Inflammatory macrophage treated with lipopolysaccharide for 4 hours (primary cell): ENCODE measurements around the gene PAAF1.
A peak's percentile ranks its signal among the peaks of the same experiment; 100 is the strongest.
"Not testable (repeated sequence)": the region's sequence is repeated elsewhere in the genome, so short reads cannot be mapped to it uniquely, and the experiment has no call there.

ENCODE experiments used
- DNase-seq: peaks from one replicate; pipeline ENCODE4 v3.0.0-alpha.2; 2020

Gene PAAF1

GRCh38 chr11:73876424-73877310 is at the start of gene PAAF1, which contains the start of gene COA4:
Gene PAAF1 (plus strand): TSS chr11:73876999. CDS start chr11:73877022, 23 bp downstream.
Gene COA4 (minus strand): TSS chr11:73876846. CDS start chr11:73873378, 3,468 bp downstream.
- DNase-seq: peak; percentile 96

- no peak for DNase-seq
Measured at GRCh38 chr11:73830261-73830660, 46.5 kb upstream of the PAAF1 start.

- no peak for DNase-seq
Measured at GRCh38 chr11:73833067-73833466, 43.7 kb upstream of the PAAF1 start.

- DNase-seq: no peak
Measured at GRCh38 chr11:73838443-73839122, 38.2 kb upstream of the PAAF1 start.

GRCh38 chr11:73839123-73839457 is 37.7 kb upstream of the PAAF1 start:
- DNase-seq: no peak

- no peak for DNase-seq
Measured at GRCh38 chr11:73851046-73851764, 25.6 kb upstream of the PAAF1 start.

GRCh38 chr11:73852049-73852448 is 24.8 kb upstream of the PAAF1 start:
- no peak for DNase-seq

GRCh38 chr11:73854680-73855079 is 22.1 kb upstream of the PAAF1 start:
- DNase-seq: no peak

GRCh38 chr11:73856031-73856567 is 20.7 kb upstream of the PAAF1 start:
- DNase-seq: no peak

GRCh38 chr11:73859671-73860070 is 17.1 kb upstream of the PAAF1 start:
- DNase-seq: no peak

- DNase-seq: no peak
Measured at GRCh38 chr11:73860202-73860601, 16.6 kb upstream of the PAAF1 start.

- DNase-seq: no peak
Measured at GRCh38 chr11:73862986-73863385, 13.8 kb upstream of the PAAF1 start.

GRCh38 chr11:73866095-73866579 is 10.7 kb upstream of the PAAF1 start:
- no peak for DNase-seq

GRCh38 chr11:73866586-73866996 is 10.2 kb upstream of the PAAF1 start:
- DNase-seq: no peak

- no peak for DNase-seq
Measured at GRCh38 chr11:73869332-73869949, 7.4 kb upstream of the PAAF1 start.

- DNase-seq: no peak
Measured at GRCh38 chr11:73870261-73870660, 6.5 kb upstream of the PAAF1 start.

- DNase-seq: no peak
Measured at GRCh38 chr11:73872749-73873357, 3.9 kb upstream of the PAAF1 start.

- DNase-seq: no peak
Measured at GRCh38 chr11:73875380-73875779, 1.4 kb upstream of the PAAF1 start.

GRCh38 chr11:73875840-73876239 is 959 bp upstream of the PAAF1 start:
- no peak for DNase-seq

GRCh38 chr11:73878771-73879170 is 2.0 kb downstream of the PAAF1 start:
- DNase-seq: no peak

GRCh38 chr11:73880449-73880848 is 3.6 kb downstream of the PAAF1 start:
- DNase-seq: not testable (repeated sequence)

- DNase-seq: no peak
Measured at GRCh38 chr11:73883856-73884255, 7.1 kb downstream of the PAAF1 start.
